Activated CD8-positive, alpha-beta memory T cell treated with anti-CD3 and anti-CD28 coated beads for 36 hours (primary cell): ENCODE measurements around the gene PEMT. TPM values are rescaled to one million over a fixed set of nuclear protein-coding genes. Genes with fewer than 3 reads are reported as not detected.

ENCODE experiments used
- CTCF ChIA-PET: fragments of 350-600 bp; sonication (Branson Sonifier 250); formaldehyde crosslinking; loops from one replicate; lab custom pipeline; 2021; ENCODE audit warnings: antibody characterized with exemption; lab: Charles Lee
- POLR2A ChIA-PET: fragments of 350-600 bp; sonication (Branson Sonifier 250); formaldehyde crosslinking; loops from one replicate; lab custom pipeline; 2021; ENCODE audit warnings: antibody characterized with exemption; lab: Charles Lee
- total RNA-seq, 2 experiments: library from RNA; stranded (reverse); gene quantifications; one replicate each; pipeline ENCODE4 v1.2.3, GENCODE V29; 2021

PEMT gene
- total RNA-seq, 2 experiments from 2014 or later = 30.3 to 43.6 TPM

- ChIA-PET POLR2A (no interaction called here), CTCF (interaction anchor here (0.6 kb wide), 1 partner anchor 351 kb away, joined by 4 read pairs; no protein-coding TSS in a partner anchor)
Measured at GRCh38 chr17:17546399-17547185, 44.9 kb downstream of the PEMT start.

GRCh38 chr17:17545984-17546383, 45.5 kb downstream of the PEMT start:
- ChIA-PET POLR2A (no interaction called here), CTCF (no interaction called here)

GRCh38 chr17:17545031-17545820, 46.3 kb downstream of the PEMT start:
- POLR2A ChIA-PET = no interaction called here
- CTCF ChIA-PET = no interaction called here

DNA sequence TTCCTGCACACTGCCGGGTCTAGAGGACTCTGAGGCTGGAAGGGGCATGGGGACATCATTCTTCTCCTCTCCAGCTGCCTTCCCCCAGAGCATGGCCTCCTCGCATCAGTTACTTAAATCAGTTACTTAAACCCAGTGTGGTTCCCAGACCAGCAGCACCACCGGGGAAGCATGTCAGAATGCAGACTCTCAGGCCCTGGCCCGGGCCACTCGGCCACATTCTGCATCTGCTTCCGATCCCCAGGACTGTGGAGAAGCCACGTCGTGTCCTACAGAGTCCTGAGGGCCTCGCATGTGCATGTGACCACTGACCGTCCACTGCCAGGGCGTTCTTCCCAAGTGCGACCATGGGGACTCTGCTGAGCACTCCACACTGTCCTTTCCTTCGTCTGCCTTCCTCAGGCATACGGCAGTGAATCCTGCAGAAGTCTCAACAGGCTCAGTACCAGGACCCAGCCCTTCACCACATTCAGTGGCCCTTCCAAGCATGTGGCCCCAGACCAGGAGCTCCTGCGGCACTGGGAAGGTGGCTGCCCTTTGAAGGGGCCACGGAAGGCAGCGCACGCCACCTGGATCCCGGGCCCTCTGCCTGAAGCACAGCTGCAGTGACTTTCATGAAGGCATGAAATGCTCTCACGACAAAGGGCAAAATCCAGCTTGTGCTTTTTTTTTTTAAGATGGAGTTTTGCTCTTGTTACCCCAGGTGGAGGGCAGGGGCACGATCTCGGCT, 48.4 kb downstream of the PEMT start:
- POLR2A ChIA-PET = no interaction called here
- CTCF ChIA-PET = no interaction called here

- ChIA-PET POLR2A (no interaction called here), CTCF (no interaction called here)
Measured at GRCh38 chr17:17541640-17542001, 49.9 kb downstream of the PEMT start.

- POLR2A ChIA-PET = no interaction called here
- CTCF ChIA-PET = no interaction called here
Measured at GRCh38 chr17:17540935-17541639, 50.4 kb downstream of the PEMT start.

- POLR2A ChIA-PET = no interaction called here
Measured at GRCh38 chr17:17540278-17540906, 51.1 kb downstream of the PEMT start.

GRCh38 chr17:17539591-17539990, 51.9 kb downstream of the PEMT start:
- CTCF ChIA-PET = no interaction called here

More at GRCh38 chr17:17540278-17540906, 51.1 kb downstream of the PEMT start:
- CTCF ChIA-PET = no interaction called here

GRCh38 chr17:17538417-17539391, 52.8 kb downstream of the PEMT start:
- ChIA-PET POLR2A (no interaction called here), CTCF (no interaction called here)

More at GRCh38 chr17:17539591-17539990, 51.9 kb downstream of the PEMT start:
- POLR2A ChIA-PET = no interaction called here

- ChIA-PET CTCF (no interaction called here), POLR2A (no interaction called here)
Measured at GRCh38 chr17:17537311-17538099, 54.0 kb downstream of the PEMT start.

DNA sequence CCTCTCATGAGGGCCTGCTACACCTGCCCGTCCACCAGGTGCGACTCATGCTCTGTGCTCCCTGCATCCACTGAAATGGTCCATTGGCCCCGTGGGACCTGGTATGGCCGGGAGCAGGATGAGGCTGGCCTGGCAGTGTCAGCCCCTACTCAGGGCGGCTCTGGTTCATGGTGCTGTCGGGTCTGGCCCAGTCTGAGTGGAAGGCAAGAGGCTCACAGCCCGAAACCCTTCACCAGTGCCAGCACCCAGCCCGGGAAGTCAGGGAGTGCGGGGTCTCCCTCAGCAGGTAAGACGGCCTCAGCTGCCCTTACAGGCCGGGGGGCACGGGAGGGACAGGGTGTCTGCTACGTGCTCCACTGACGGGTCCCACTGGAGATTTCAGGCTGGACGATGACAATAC, 54.8 kb downstream of the PEMT start:
- CTCF ChIA-PET = no interaction called here

DNA sequence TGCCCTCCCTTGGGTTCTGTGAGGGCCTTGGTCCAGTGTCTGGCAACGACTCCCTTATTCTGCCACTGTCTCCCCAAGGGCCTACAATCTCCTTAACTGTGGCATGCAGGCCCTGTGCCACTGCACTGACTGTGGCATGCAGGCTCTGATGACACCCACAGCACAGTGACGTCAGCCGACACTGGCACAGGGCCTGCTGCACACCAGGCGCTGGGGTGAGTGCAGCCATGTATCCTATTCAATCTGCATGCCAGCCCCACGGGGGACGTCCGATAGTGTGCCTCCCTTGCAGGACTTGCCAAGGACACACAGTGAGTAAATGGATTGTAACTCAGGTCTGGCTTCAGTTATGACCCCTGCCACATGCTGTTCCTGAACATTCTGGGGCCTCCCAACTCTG, 55.6 kb downstream of the PEMT start:
- CTCF ChIA-PET = no interaction called here

More for the DNA sequence above, 54.8 kb downstream of the PEMT start:
- POLR2A ChIA-PET = no interaction called here

GRCh38 chr17:17533901-17534441, 57.5 kb downstream of the PEMT start:
- ChIA-PET CTCF (no interaction called here), POLR2A (no interaction called here)

More for the DNA sequence above, 55.6 kb downstream of the PEMT start:
- POLR2A ChIA-PET = no interaction called here

- ChIA-PET CTCF (no interaction called here), POLR2A (no interaction called here)
Measured at GRCh38 chr17:17532991-17533390, 58.5 kb downstream of the PEMT start.

- CTCF ChIA-PET = no interaction called here
- POLR2A ChIA-PET = interaction anchor here (0.7 kb wide), 1 partner anchor 476 kb away, joined by 4 read pairs; no protein-coding TSS in a partner anchor
Measured at GRCh38 chr17:17531156-17531555, 60.4 kb downstream of the PEMT start.
